ENCODE data around the gene PLA2G4E.

Gene PLA2G4E

DNA sequence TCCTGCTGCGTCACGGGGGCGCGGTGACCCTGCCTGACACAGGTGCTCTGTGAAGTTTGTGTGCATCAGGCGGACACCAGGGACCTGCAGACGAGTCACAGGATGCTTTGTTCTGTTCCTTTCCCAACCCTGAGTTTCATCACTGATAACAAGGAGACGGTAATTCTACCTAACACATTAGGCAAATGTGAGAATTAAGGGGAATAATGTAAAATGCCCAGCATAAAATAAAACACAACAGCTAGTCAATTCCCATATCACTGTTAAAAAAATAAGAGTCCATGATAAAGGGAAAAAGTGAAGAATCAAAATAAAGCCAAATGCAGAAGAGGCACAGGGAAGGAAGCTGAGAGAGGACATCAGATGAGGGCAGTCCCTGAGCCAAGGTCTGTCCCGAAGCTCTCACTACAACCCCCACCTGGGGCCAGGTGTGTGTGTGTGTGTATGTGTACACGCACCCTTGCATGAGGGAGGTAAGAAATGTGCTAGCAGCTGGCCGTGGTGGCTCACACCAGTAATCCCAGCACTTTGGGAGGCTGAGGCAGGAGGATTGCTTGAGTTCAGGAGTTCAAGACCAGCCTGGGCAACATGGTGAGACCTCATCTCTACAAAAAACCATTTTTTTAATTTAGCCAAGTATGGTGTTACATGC lies 46.0 kb upstream of the PLA2G4E start:
- CTCF ChIA-PET = interaction anchor here (0.6 to 0.9 kb wide), 5 partner anchors 12 to 516 kb away, joined by 3 read pairs; no protein-coding TSS in a partner anchor
- POLR2A ChIA-PET = no interaction called here
- no peak for DNase-seq (ENCODE audit: extremely low spot score)

DNA sequence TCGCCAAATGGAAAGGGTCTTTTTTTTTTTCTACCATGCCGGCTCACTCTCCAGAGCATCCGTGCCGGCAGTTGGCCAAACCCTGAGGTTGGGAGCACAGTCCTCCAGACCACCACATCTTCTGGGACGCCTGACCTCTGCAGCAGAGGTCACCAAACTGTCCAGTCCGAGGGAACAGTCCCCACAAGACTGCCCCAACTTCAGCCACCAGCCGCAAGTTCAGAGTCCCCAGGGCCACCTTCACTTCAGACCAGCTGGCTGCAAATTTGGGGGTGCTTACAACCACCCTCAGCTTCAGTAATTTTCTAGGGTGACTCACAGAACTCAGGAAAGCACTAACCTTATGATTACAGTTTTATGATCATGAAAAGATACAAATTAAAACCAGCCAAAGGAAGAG lies 44.6 kb upstream of the PLA2G4E start:
- no peak for DNase-seq (ENCODE audit: extremely low spot score)
- POLR2A ChIA-PET = no interaction called here
- TF ChIP-seq ZNF384 (IDR thresholded peaks at IDR 0.05) (no peak), FOXK2 (IDR thresholded peaks at IDR 0.05) (no peak), CTBP1 (IDR thresholded peaks at IDR 0.05; ENCODE audit: borderline replicate concordance) (no peak), BHLHE40 (IDR thresholded peaks at IDR 0.05; ENCODE audit: borderline replicate concordance) (no peak), LEF1 (IDR thresholded peaks at IDR 0.05; ENCODE audit: borderline replicate concordance) (no peak), FOXM1 (IDR thresholded peaks at IDR 0.05; ENCODE audit: borderline replicate concordance) (no peak), TARDBP (IDR thresholded peaks at IDR 0.05) (no peak), L3MBTL2 (conservative IDR thresholded peaks at IDR 0.05) (no peak), FOXA1 (IDR thresholded peaks at IDR 0.05) (no peak), ELF4 (IDR thresholded peaks at IDR 0.05) (no peak), HDGF (IDR thresholded peaks at IDR 0.05; ENCODE audit: borderline replicate concordance) (no peak), SP1 (IDR thresholded peaks at IDR 0.05) (no peak), NFRKB (IDR thresholded peaks at IDR 0.05) (no peak), SUZ12 (IDR thresholded peaks at IDR 0.05) (no peak), ARNT (IDR thresholded peaks at IDR 0.05) (no peak)
- TF ChIP-seq, protein P1, sequence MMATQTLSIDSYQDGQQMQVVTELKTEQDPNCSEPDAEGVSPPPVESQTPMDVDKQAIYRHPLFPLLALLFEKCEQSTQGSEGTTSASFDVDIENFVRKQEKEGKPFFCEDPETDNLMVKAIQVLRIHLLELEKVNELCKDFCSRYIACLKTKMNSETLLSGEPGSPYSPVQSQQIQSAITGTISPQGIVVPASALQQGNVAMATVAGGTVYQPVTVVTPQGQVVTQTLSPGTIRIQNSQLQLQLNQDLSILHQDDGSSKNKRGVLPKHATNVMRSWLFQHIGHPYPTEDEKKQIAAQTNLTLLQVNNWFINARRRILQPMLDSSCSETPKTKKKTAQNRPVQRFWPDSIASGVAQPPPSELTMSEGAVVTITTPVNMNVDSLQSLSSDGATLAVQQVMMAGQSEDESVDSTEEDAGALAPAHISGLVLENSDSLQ (IDR thresholded peaks at IDR 0.05) = no peak
- CTCF ChIA-PET = no interaction called here

More for the DNA sequence above, 46.0 kb upstream of the PLA2G4E start:
- no peak for TF ChIP-seq FOXK2 (IDR thresholded peaks at IDR 0.05)
- no peak for TF ChIP-seq SP1 (IDR thresholded peaks at IDR 0.05)
- no peak for TF ChIP-seq FOXA1 (IDR thresholded peaks at IDR 0.05)

DNA sequence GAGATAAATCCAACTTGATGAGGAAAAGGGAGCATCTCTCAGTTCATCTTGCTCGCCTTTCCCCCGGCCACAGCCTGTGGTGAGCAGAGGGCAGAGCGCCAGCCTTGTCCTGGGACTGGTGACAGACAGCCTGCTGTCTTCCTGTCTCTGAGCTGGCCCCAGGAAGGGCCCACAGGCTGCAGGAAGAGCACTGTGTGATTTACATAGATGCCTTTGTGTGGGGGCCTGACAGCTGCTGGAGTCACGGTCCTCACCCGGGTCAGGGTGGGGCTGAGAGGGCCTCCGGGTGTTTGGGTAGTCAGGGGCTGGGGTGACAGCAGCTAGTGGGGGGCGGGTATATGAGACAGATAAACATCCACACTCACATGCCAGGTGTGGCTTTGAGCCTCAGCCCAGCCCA lies 44.2 kb upstream of the PLA2G4E start:
- no peak for DNase-seq (ENCODE audit: extremely low spot score)
- ChIA-PET POLR2A (no interaction called here), CTCF (no interaction called here)
- TF ChIP-seq ZNF384 (IDR thresholded peaks at IDR 0.05) (no peak), FOXA1 (IDR thresholded peaks at IDR 0.05) (no peak), NFRKB (IDR thresholded peaks at IDR 0.05) (no peak), SUZ12 (IDR thresholded peaks at IDR 0.05) (no peak), LEF1 (IDR thresholded peaks at IDR 0.05; ENCODE audit: borderline replicate concordance) (no peak), HDGF (IDR thresholded peaks at IDR 0.05; ENCODE audit: borderline replicate concordance) (no peak)

DNA sequence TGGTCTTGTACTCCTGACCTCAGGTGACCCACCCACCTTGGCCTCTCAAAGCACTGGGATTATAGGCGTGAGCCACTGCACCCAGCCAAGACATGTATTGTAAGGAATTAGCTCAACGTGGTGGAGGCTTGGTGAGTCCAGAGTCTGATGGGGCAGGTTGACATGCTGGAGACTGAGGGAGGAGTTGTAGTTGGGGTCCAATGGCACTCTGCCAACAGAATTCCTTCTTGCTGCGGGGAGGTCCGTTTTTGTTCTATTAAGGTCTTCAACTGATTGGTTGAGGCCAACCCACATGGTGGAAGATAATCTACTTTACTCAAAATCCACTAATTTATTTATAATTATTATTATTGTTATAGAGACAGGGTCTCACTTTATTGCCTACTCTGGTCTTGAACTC lies 43.4 kb upstream of the PLA2G4E start:
- POLR2A ChIA-PET = no interaction called here
- no peak for TF ChIP-seq FOXK2 (IDR thresholded peaks at IDR 0.05)
- CTCF ChIA-PET = interaction anchor here (0.7 kb wide), 1 partner anchor 85 kb away, joined by 3 read pairs; no protein-coding TSS in a partner anchor
- DNase-seq (ENCODE audit: extremely low spot score) = no peak

DNA sequence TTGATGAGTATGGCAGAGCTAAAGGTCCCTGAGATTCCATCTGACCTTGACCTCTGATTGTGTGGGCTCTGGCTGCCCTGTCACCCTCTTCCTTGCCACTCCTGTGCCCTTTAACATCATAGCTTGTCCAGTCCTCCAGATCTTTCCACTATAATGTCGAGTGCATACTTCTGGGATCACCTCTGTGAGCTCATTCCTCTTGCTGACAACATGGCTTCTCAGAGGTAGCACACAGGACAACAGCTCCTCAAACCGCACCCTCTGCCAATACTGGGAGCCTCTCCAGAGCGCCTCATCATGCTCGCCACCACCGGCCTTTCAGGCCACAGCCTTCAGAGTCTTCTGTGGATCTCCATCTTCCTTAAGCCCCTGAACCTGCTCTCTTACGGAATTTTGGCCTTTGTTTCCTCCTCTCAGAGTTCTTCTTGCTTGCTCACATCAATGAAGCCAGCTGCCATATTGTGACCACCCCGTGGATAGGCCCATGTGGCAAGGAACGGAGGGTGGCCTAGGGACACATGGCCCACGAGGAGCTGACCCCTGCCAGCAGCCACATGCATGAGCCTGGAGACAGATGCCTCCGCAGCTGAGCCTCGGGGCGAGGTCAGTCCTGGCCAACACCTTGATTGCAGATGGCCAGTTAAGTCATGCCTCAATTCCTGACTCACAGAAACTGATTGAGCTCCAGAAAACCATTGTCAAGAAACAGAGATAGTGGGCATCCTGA lies 42.4 kb upstream of the PLA2G4E start:
- POLR2A ChIA-PET = no interaction called here

DNA sequence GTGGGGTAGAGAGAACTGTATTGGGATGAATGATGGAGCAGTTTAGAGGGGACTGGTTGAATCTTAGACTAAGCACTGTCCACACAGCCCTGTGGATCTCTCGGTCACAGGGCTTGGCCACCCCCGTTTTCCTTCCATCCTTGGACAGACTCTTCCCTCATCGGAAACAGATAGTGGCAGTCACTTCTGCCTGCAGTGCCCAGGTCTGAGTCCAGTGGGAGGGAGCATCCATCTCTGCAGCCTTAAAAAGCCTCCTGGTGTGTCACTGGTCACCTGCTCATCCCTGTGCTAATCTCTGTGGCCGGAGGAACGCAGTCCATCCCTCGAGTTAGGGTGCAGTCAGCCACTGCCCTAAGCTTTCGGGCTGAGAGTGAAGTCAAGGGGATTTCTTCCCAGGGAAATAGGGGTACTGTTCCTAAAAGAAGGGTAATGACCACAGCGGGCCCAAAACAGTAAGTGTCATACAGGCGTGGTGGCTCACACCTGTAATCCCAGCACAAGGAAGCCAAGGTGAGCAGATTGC lies 41.5 kb upstream of the PLA2G4E start:
- ChIA-PET POLR2A (no interaction called here), CTCF (no interaction called here)
- no peak for TF ChIP-seq SUZ12 (IDR thresholded peaks at IDR 0.05)
- TF ChIP-seq LEF1 (IDR thresholded peaks at IDR 0.05; ENCODE audit: borderline replicate concordance) = no peak
- TF ChIP-seq FOXA1 (IDR thresholded peaks at IDR 0.05) = no peak
- no peak for DNase-seq (ENCODE audit: extremely low spot score)

More for the DNA sequence above, 42.4 kb upstream of the PLA2G4E start:
- CTCF ChIA-PET = interaction anchor here (0.6 kb wide), 1 partner anchor 677 kb away, joined by 4 read pairs; no protein-coding TSS in a partner anchor
- no peak for DNase-seq (ENCODE audit: extremely low spot score)
- TF ChIP-seq TARDBP (IDR thresholded peaks at IDR 0.05) (no peak), FOXK2 (IDR thresholded peaks at IDR 0.05) (no peak), LEF1 (IDR thresholded peaks at IDR 0.05; ENCODE audit: borderline replicate concordance) (no peak), L3MBTL2 (conservative IDR thresholded peaks at IDR 0.05) (no peak), FOXA1 (IDR thresholded peaks at IDR 0.05) (no peak), SUZ12 (IDR thresholded peaks at IDR 0.05) (no peak), FOXM1 (IDR thresholded peaks at IDR 0.05; ENCODE audit: borderline replicate concordance) (no peak), SP1 (IDR thresholded peaks at IDR 0.05) (no peak), ARNT (IDR thresholded peaks at IDR 0.05) (no peak), ZNF384 (IDR thresholded peaks at IDR 0.05) (no peak), NFRKB (IDR thresholded peaks at IDR 0.05) (no peak), BHLHE40 (IDR thresholded peaks at IDR 0.05; ENCODE audit: borderline replicate concordance) (no peak), ELF4 (IDR thresholded peaks at IDR 0.05) (no peak), CTBP1 (IDR thresholded peaks at IDR 0.05; ENCODE audit: borderline replicate concordance) (no peak), HDGF (IDR thresholded peaks at IDR 0.05; ENCODE audit: borderline replicate concordance) (no peak)
- TF ChIP-seq, protein P1 (IDR thresholded peaks at IDR 0.05) = no peak

DNA sequence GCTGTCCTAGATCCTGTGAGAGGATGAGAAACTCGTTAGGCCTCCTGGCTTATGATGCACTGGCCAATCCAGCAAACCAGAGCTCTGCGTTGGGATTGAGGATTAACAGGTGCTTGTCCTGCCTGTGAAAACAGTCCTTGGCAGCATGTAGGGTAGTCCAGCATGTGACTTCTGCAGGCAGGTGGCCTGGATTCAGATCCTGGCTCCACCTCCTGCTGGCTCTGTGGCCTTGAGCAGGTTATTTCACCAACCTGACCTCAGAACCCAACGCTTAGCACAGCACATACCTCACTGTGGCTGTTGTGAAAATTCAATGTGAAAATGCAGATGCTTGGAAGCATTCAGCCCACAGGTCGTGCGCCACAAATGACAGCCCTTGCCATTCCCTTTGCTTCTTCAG lies 40.0 kb upstream of the PLA2G4E start:
- ChIA-PET POLR2A (no interaction called here), CTCF (interaction anchor here (0.7 kb wide), 1 partner anchor 1202 kb away, joined by 3 read pairs; no protein-coding TSS in a partner anchor)
- DNase-seq (ENCODE audit: extremely low spot score) = no peak
- TF ChIP-seq TARDBP (IDR thresholded peaks at IDR 0.05) (no peak), BHLHE40 (IDR thresholded peaks at IDR 0.05; ENCODE audit: borderline replicate concordance) (no peak), L3MBTL2 (conservative IDR thresholded peaks at IDR 0.05) (no peak), ARNT (IDR thresholded peaks at IDR 0.05) (no peak), FOXM1 (IDR thresholded peaks at IDR 0.05; ENCODE audit: borderline replicate concordance) (no peak), ZNF384 (IDR thresholded peaks at IDR 0.05) (no peak), FOXA1 (IDR thresholded peaks at IDR 0.05) (no peak), ELF4 (IDR thresholded peaks at IDR 0.05) (no peak), LEF1 (IDR thresholded peaks at IDR 0.05; ENCODE audit: borderline replicate concordance) (no peak), SUZ12 (IDR thresholded peaks at IDR 0.05) (no peak), HDGF (IDR thresholded peaks at IDR 0.05; ENCODE audit: borderline replicate concordance) (no peak)
- TF ChIP-seq, protein P1 (IDR thresholded peaks at IDR 0.05) = no peak
